ENCODE results near the gene ABCG5. TPM values are rescaled to one million over a fixed set of nuclear protein-coding genes. Genes with fewer than 3 reads are reported as not detected.

Gene ABCG5
- total RNA-seq, 1 donor from 2014 or later = not detected

- Histone ChIP-seq H3K9ac (ENCODE audit: low read depth in 1 of 3, low read length in 3 of 3) (no peak overlapping the region), H3K27ac (ENCODE audit: low read depth, low read length) (no peak overlapping the region), H3K9me3 (ENCODE audit: control insufficient read depth in 3 of 3, low read length in 3 of 3) (no peaks in the 10 kb centered on the region), H3K36me3 (ENCODE audit: control insufficient read depth in 3 of 3, insufficient read depth in 3 of 3, low read length in 3 of 3) (no peaks in the 10 kb centered on the region), H3K27me3 (ENCODE audit: control insufficient read depth in 3 of 3, insufficient read depth in 3 of 3, low read length in 3 of 3) (peaks cover 8 to 18% (median 16%) of the 10 kb centered on the region in 3 donors), H3K4me3 (ENCODE audit: low read length in 3 of 3) (no peak overlapping the region), H3K4me1 (ENCODE audit: control insufficient read depth in 3 of 3, insufficient read depth in 3 of 3, low read length in 3 of 3) (peaks cover 0 to 3% (median 0%) of the 10 kb centered on the region in 3 donors)
Measured at GRCh38 chr2:43874776-43875451, 36.3 kb upstream of the ABCG5 start.

GRCh38 chr2:43872151-43872550 is 33.5 kb upstream of the ABCG5 start:
- Histone ChIP-seq H3K36me3 (ENCODE audit: control insufficient read depth in 3 of 3, insufficient read depth in 3 of 3, low read length in 3 of 3) (no peaks in the 10 kb centered on the region), H3K4me1 (ENCODE audit: control insufficient read depth in 3 of 3, insufficient read depth in 3 of 3, low read length in 3 of 3) (no peaks in the 10 kb centered on the region), H3K9ac (ENCODE audit: low read depth in 1 of 3, low read length in 3 of 3) (no peak overlapping the region), H3K4me3 (ENCODE audit: low read length in 3 of 3) (no peak overlapping the region), H3K9me3 (ENCODE audit: control insufficient read depth in 3 of 3, low read length in 3 of 3) (no peaks in the 10 kb centered on the region), H3K27ac (ENCODE audit: low read depth, low read length) (no peak overlapping the region), H3K27me3 (ENCODE audit: control insufficient read depth in 3 of 3, insufficient read depth in 3 of 3, low read length in 3 of 3) (peaks cover 8 to 18% (median 11%) of the 10 kb centered on the region in 3 donors)

GRCh38 chr2:43855292-43855691 is 16.7 kb upstream of the ABCG5 start:
- Histone ChIP-seq H3K27ac (ENCODE audit: low read depth, low read length) (no peak overlapping the region), H3K4me3 (ENCODE audit: low read length in 3 of 3) (no peak overlapping the region), H3K27me3 (ENCODE audit: control insufficient read depth in 3 of 3, insufficient read depth in 3 of 3, low read length in 3 of 3) (peaks cover 0 to 34% (median 19%) of the 10 kb centered on the region in 3 donors)

GRCh38 chr2:43854671-43855070 is 16.0 kb upstream of the ABCG5 start:
- Histone ChIP-seq H3K27me3 (ENCODE audit: control insufficient read depth in 3 of 3, insufficient read depth in 3 of 3, low read length in 3 of 3) (peaks cover 0 to 34% (median 19%) of the 10 kb centered on the region in 3 donors), H3K4me3 (ENCODE audit: low read length in 3 of 3) (no peak overlapping the region), H3K36me3 (ENCODE audit: control insufficient read depth in 3 of 3, insufficient read depth in 3 of 3, low read length in 3 of 3) (no peaks in the 10 kb centered on the region), H3K4me1 (ENCODE audit: control insufficient read depth in 3 of 3, insufficient read depth in 3 of 3, low read length in 3 of 3) (no peaks in the 10 kb centered on the region), H3K9me3 (ENCODE audit: control insufficient read depth in 3 of 3, low read length in 3 of 3) (no peaks in the 10 kb centered on the region), H3K9ac (ENCODE audit: low read depth in 1 of 3, low read length in 3 of 3) (no peak overlapping the region), H3K27ac (ENCODE audit: low read depth, low read length) (no peak overlapping the region)

More at GRCh38 chr2:43855292-43855691, 16.7 kb upstream of the ABCG5 start:
- no peaks in the 10 kb centered on the region for H3K4me1 ChIP-seq (ENCODE audit: control insufficient read depth in 3 of 3, insufficient read depth in 3 of 3, low read length in 3 of 3)
- no peaks in the 10 kb centered on the region for H3K36me3 ChIP-seq (ENCODE audit: control insufficient read depth in 3 of 3, insufficient read depth in 3 of 3, low read length in 3 of 3)
- H3K9ac ChIP-seq (ENCODE audit: low read depth in 1 of 3, low read length in 3 of 3) = no peak overlapping the region
- H3K9me3 ChIP-seq (ENCODE audit: control insufficient read depth in 3 of 3, low read length in 3 of 3) = no peaks in the 10 kb centered on the region

- H3K9ac ChIP-seq (ENCODE audit: low read depth in 1 of 3, low read length in 3 of 3) = no peak overlapping the region
Measured at GRCh38 chr2:43853141-43854081, 14.8 kb upstream of the ABCG5 start.

GRCh38 chr2:43852196-43852730 is 13.6 kb upstream of the ABCG5 start:
- peaks cover 0 to 31% (median 19%) of the 10 kb centered on the region in 3 donors for H3K27me3 ChIP-seq (ENCODE audit: control insufficient read depth in 3 of 3, insufficient read depth in 3 of 3, low read length in 3 of 3)
- H3K4me3 ChIP-seq (ENCODE audit: low read length in 3 of 3) = no peak overlapping the region
- H3K4me1 ChIP-seq (ENCODE audit: control insufficient read depth in 3 of 3, insufficient read depth in 3 of 3, low read length in 3 of 3) = no peaks in the 10 kb centered on the region
- no peak overlapping the region for H3K9ac ChIP-seq (ENCODE audit: low read depth in 1 of 3, low read length in 3 of 3)
- H3K27ac ChIP-seq (ENCODE audit: low read depth, low read length) = no peak overlapping the region
- H3K9me3 ChIP-seq (ENCODE audit: control insufficient read depth in 3 of 3, low read length in 3 of 3) = no peaks in the 10 kb centered on the region
- H3K36me3 ChIP-seq (ENCODE audit: control insufficient read depth in 3 of 3, insufficient read depth in 3 of 3, low read length in 3 of 3) = no peaks in the 10 kb centered on the region

More at GRCh38 chr2:43853141-43854081, 14.8 kb upstream of the ABCG5 start:
- no peak overlapping the region for H3K4me3 ChIP-seq (ENCODE audit: low read length in 3 of 3)
- no peaks in the 10 kb centered on the region for H3K4me1 ChIP-seq (ENCODE audit: control insufficient read depth in 3 of 3, insufficient read depth in 3 of 3, low read length in 3 of 3)
- H3K36me3 ChIP-seq (ENCODE audit: control insufficient read depth in 3 of 3, insufficient read depth in 3 of 3, low read length in 3 of 3) = no peaks in the 10 kb centered on the region
- H3K9me3 ChIP-seq (ENCODE audit: control insufficient read depth in 3 of 3, low read length in 3 of 3) = no peaks in the 10 kb centered on the region
- no peak overlapping the region for H3K27ac ChIP-seq (ENCODE audit: low read depth, low read length)
- peaks cover 0 to 31% (median 19%) of the 10 kb centered on the region in 3 donors for H3K27me3 ChIP-seq (ENCODE audit: control insufficient read depth in 3 of 3, insufficient read depth in 3 of 3, low read length in 3 of 3)

- Histone ChIP-seq H3K9ac (ENCODE audit: low read depth in 1 of 3, low read length in 3 of 3) (no peak overlapping the region), H3K4me1 (ENCODE audit: control insufficient read depth in 3 of 3, insufficient read depth in 3 of 3, low read length in 3 of 3) (no peaks in the 10 kb centered on the region), H3K27me3 (ENCODE audit: control insufficient read depth in 3 of 3, insufficient read depth in 3 of 3, low read length in 3 of 3) (peaks cover 0 to 29% (median 19%) of the 10 kb centered on the region in 3 donors)
Measured at GRCh38 chr2:43851011-43851980, 12.7 kb upstream of the ABCG5 start.

GRCh38 chr2:43848214-43848613 is 9.6 kb upstream of the ABCG5 start:
- no peaks in the 10 kb centered on the region for H3K4me1 ChIP-seq (ENCODE audit: control insufficient read depth in 3 of 3, insufficient read depth in 3 of 3, low read length in 3 of 3)
- no peak overlapping the region for H3K9ac ChIP-seq (ENCODE audit: low read depth in 1 of 3, low read length in 3 of 3)
- peaks cover 0 to 11% (median 8%) of the 10 kb centered on the region in 3 donors for H3K27me3 ChIP-seq (ENCODE audit: control insufficient read depth in 3 of 3, insufficient read depth in 3 of 3, low read length in 3 of 3)
- no peak overlapping the region for H3K27ac ChIP-seq (ENCODE audit: low read depth, low read length)
- no peaks in the 10 kb centered on the region for H3K9me3 ChIP-seq (ENCODE audit: control insufficient read depth in 3 of 3, low read length in 3 of 3)
- H3K4me3 ChIP-seq (ENCODE audit: low read length in 3 of 3) = no peak overlapping the region
- no peaks in the 10 kb centered on the region for H3K36me3 ChIP-seq (ENCODE audit: control insufficient read depth in 3 of 3, insufficient read depth in 3 of 3, low read length in 3 of 3)

More at GRCh38 chr2:43851011-43851980, 12.7 kb upstream of the ABCG5 start:
- Histone ChIP-seq H3K9me3 (ENCODE audit: control insufficient read depth in 3 of 3, low read length in 3 of 3) (no peaks in the 10 kb centered on the region), H3K36me3 (ENCODE audit: control insufficient read depth in 3 of 3, insufficient read depth in 3 of 3, low read length in 3 of 3) (no peaks in the 10 kb centered on the region), H3K4me3 (ENCODE audit: low read length in 3 of 3) (no peak overlapping the region), H3K27ac (ENCODE audit: low read depth, low read length) (no peak overlapping the region)

GRCh38 chr2:43846140-43846793 is 7.6 kb upstream of the ABCG5 start:
- Histone ChIP-seq H3K27me3 (ENCODE audit: control insufficient read depth in 3 of 3, insufficient read depth in 3 of 3, low read length in 3 of 3) (peaks cover 0 to 3% (median 0%) of the 10 kb centered on the region in 3 donors), H3K36me3 (ENCODE audit: control insufficient read depth in 3 of 3, insufficient read depth in 3 of 3, low read length in 3 of 3) (no peaks in the 10 kb centered on the region)

More at GRCh38 chr2:43846140-43846793, 7.6 kb upstream of the ABCG5 start:
- Histone ChIP-seq H3K4me1 (ENCODE audit: control insufficient read depth in 3 of 3, insufficient read depth in 3 of 3, low read length in 3 of 3) (no peaks in the 10 kb centered on the region), H3K27ac (ENCODE audit: low read depth, low read length) (no peak overlapping the region), H3K9me3 (ENCODE audit: control insufficient read depth in 3 of 3, low read length in 3 of 3) (no peaks in the 10 kb centered on the region), H3K9ac (ENCODE audit: low read depth in 1 of 3, low read length in 3 of 3) (no peak overlapping the region), H3K4me3 (ENCODE audit: low read length in 3 of 3) (no peak overlapping the region)

Measured in skeletal muscle tissue (tissue), 4 donors.